NCI-H187 treated with DMSO at 0.1 percent for 48 hours (cell line): ENCODE data around the gene STAT3.
"Not testable (repeated sequence)": the region's sequence is repeated elsewhere in the genome, so short reads cannot be mapped to it uniquely, and the experiment has no call there.

ENCODE experiments used
- DNase-seq: peaks from one replicate; lab custom pipeline; 2025; lab: John Stamatoyannopoulos, UW

Gene STAT3

DNA sequence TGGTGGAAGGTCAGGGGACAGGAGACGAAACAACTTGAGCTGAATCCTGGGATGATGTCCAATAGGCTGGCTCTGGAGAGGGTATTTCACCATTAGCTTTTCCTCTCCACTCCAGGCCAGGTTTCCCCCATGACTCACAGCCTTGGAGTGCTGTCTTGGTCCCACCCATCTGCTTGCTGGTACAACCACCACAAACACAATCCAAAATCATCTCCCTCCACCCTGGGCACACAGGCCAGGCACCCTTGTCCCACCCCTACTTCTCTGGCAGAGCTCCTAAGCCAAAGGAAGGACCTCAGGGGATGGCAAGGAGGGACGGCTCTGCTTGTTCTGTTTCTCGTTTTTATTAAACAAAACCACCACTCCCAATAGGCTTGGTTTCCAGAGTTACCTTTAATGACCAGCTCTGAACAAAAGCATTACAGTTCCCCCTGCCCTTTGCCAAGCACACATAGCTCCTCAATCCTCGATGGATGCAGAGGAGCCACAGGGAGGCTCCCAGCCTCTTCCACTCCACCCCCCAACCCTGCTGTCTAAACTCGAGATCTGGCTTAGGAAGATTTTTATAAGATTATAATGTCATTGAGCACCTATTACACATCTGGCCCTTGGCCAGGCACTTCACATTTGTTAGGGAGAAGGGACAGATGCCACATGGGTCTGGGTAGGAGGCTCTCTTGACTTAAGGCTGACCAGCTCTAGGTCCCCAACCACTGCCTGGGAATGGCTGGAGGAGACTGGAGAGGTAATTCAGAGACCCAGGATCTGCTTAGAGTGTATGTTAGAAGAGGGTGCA lies 21.5 kb upstream of the STAT3 start:
- no peak for DNase-seq

DNA sequence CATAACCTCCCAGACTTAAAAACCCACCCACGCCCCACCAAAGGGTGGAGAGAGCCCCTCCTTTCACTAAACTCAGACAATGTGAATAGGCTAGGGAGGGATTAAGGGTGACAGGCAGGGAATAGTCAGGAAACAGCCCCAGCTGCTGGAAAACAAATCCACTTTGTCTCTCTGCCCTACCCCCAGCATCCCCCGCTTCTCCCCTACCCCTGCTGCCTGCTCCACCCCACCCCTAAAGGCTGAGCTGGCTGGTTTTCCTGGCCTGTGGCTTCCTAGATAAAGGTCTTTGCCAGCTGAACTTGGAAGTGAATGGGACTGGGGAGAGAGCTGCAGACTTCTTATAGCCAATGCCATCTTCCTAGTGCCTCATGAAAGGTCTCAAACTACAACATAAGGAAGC lies 19.8 kb upstream of the STAT3 start:
- DNase-seq, result no peak

DNA sequence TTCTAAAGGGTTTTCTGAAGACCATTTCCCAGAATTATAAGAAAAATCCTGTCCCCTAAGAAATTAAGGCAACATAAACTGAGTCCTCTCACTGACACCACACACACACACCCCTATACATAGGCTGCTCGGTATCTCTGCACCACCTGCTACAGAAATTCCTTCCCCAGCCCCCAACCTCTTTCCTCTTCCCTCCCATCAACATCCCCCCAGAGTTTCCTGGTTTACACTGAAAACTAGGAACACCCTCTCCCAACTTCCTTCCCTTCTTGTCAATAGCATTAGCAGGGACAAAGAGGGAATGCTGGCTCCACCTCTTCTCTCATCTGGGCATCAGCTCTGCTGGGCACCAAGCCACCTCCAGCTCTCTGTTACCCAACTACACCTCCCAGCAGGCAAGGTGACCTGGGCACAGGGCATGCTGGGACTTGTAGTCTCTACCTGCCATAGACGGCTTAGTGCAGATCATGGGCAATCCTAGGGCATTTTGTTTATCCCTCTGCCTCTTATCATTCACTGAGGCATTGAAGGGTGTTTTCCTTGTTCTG lies 19.1 kb upstream of the STAT3 start:
- DNase-seq, result no peak

DNA sequence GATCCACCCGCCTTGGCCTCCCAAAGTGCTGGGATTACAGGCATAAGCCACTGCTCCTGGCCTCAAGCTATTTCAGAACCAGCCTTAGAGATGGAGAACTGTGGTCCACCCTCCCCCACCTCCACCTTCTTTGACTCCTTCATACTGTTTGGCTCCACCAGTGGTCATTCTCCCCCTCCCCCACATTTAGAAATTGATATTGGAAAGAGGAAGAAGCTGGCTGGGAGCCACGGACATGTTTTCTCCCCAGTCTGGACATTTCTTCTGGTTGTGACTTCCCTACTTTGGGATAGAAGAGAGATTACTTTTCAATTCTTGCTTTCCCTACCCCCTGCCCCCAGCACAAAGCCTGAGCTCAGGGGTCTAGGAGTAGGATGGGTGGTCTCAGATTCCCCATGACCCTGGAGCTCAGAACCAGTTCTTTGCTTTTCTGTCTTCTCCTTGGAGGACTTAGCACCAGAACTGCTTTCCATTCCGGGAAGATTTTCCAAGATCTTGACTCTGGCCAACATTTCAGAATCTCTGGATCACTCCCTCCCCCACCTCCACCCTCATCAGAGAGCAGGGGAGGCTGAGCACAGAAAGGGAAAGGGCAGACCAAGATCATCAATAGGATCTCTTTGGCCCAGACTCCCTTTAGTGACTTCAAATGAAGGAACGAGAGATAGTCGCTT lies 18.5 kb upstream of the STAT3 start:
- no peak for DNase-seq

DNA sequence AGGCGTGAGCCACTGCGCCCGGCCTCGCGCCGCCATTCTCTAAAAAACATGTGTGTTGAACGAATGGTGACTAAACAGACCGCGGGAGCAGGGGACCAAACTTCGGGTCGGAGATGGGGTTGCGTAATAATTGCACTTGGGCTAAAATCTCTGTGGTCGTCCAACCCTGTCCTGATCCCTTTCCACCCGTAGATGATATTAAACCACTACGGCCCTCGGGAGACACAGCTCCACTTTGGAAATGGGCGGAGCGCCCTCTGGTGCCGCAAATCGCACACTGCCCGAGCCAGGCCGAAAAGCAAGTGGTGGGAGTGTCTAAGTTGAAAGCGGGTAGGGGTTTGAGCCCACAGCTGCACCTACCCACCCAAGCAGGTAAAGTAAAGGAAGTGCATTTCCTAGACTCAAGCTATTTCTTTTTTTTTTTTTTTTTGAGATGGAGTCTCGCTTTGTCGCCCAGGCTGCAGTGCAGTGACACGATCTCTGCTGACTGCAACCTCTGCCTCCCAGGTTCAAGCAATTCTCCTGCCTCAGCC lies 17.8 kb upstream of the STAT3 start:
- DNase-seq, result no peak

DNA sequence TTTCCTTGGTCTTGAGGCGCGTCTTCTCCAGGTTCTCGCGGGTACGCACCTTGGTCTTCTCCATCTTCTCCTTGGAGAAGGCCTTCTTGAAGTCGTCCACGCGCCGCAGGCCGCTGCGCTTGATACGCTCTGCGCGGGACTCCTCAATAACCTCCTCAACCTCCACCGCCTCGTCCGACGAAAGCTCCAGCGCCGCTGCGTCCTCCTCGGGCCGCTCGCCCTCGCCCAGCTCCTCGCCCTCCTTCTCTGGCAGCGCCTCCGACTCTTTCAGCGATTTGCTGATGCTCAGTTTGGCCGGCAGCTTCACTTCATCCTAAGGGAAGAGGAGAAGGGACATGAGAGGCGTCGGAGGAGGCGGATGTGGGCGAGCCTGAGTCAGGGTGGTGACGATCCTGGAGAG lies 16.8 kb upstream of the STAT3 start:
- no peak for DNase-seq

DNA sequence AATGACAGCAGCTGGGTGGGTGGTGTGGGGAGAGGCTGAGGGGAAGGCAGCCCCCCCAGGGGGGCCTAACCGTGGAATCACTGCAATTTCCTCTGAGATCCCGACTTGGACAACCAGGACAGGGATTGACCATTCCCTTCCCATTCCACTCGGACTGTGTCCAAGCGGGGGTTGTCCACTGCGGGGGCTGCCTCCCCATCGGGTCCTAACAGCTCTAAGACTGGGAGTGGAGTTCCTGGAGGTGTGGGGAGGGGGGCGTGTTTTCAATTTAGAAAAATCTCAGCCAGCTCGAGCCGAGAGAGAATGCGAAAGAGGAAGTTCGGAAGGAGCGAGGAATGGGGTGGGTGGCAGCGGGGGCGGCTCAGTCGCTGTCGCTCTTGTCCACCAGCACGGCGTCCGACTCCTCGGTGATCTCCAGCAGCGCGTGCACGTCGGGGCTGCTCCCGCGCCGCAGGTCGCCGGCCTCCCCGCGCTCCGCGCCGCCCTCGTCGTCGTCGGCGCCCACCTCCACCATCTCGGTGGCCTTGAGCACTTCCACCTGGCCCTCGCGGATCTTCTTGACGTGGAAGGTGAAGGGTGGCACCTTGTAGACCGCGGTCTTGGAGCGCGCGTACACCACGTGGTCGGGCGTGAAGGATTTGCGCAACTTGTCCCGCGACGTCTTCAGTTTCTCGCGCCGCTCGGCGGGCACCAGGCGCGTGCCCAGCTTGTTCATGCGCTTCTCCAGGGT lies 16.2 kb upstream of the STAT3 start:
- DNase-seq, result no peak

DNA sequence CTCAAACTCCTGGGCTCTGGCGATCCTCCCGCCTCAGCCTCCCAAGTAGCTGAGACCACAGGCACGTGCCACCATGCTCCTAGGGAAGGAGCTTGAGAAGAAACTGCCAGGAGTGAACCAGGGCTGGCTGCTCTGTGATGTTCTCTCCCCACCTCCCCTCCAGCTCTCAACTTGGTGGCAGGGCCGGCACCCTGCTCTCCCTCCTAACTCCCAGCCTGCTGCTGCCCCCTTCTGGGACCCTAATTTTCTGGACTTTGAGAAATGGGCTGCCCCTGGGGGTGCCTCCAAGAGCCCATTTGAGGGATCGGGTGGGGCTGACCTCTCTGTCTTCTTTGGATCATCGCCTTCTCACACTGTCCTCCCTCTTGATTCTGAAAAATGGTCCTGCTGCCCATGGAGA lies 14.9 kb upstream of the STAT3 start:
- no peak for DNase-seq

DNA sequence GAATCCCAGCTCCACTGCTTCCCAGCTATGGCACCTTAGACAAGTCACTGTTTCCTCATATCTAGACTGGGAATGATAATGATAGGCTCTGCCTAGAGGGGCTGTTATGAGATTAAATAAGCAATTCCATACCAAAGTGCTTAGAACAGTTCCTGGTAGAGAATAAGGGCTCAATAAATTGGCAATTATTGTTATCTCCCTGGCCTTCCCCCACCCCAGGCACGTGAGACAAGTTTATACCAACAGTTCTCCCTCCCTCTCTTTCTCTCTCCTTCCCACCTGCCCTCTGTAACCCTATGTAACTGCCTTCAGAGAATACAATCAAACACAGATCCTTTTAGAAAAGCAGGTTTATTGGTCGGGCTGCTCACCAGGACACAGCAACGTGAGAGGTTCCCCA lies 13.9 kb upstream of the STAT3 start:
- DNase-seq, result no peak

DNA sequence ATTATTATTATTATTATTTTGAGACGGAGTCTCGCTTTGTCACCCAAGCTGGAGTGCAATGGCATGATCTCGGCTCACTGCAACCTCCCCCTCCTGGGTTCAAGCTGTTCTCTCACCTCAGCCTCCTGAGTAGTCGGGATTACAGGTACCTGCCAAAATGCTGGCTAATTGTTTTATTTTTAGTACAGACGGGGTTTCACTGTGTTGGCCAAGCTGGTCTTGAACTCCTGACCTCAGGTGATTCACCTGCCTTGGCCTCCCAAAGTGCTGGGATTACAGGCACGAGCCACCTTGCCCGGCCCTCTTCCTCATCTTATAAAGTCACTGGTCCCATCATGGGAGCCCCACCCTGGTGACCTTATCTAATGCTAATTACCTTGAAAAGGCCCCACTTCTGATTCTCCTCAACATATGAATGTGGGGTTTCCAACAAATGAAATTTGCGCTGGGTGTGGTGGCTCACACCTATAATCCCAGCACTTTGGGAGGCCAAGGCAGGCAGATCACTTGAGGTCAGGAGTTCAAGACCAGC lies 12.7 kb upstream of the STAT3 start:
- not testable (repeated sequence) for DNase-seq

DNA sequence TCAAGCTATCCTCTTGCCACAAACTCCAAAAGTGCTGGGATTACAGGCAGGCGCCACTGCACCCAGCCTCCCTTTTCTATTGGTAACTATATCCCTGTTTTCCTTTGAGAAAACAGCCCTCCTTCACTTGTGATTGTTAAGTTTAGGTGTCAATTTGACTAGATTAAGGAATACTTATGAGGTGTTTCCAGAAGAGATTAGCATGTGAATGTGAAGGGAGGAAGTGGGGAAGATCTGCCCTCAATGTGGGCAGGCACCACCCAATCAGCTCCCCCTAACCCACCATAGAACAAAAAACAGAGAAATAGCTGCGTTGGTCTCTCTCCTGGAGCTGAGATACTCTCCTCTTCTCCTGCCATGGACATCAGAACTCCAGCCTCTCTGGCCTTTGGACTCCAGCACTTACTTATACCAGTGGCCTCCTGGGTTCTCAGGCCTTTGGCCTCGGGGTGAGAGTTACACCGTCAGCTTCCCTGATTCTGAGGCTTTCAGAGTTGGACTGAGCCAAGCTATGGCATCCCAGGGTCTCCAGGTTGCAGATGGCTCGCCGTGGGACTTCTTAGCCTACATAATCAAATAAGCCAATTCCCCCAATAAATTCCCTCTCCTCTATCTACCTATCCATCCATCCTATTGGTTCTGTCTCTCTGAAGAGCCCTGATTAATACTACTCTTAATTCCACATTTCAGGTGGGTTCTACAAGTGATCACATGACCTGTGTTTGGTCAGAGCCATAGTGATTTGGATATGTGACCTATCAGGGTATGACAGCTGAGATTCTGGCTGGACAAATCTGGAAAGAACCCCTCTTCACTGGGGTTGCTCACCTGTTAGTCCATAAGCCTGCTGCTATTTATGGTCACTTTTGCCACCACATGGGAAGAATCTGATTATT lies 12.0 kb upstream of the STAT3 start:
- DNase-seq, result no peak

DNA sequence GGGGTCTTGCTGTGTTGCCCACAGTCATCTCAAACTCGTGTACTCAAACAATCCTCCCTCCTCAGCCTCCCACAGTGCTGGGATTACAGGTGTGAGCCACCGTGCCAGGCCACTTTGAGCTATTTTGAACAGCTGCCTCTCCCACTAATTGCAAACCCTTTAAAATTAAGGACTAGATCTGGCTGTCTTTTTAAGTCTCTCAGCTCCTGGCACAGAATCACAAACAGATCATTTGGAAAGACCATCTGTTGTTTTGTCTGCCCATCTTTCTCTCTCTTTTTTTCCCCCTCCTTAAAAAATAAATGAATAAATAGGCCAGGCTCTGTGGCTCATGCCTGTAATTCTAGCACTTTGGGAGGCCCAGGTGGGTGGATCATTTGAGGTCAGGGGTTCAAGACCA lies 10.9 kb upstream of the STAT3 start:
- no peak for DNase-seq

DNA sequence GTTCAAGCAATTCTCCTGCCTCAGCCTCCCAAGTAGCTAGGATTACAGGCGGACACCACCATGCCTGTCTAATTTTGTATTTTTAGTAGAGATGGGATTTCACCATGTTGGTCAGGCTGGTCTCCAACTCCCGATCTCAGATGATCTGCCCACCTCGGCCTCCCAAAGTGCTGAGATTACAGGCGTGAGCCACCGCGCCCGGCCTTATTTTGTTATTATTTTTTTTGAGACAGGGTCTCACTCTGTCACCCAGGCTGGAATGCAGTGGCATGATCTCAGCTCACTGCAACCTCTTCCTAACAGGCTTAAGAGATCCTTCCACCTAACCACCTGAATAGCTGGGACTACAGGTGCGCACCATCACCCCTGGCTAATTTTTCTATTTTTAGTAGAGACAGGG lies 7.4 kb upstream of the STAT3 start:
- DNase-seq, result not testable (repeated sequence)

DNA sequence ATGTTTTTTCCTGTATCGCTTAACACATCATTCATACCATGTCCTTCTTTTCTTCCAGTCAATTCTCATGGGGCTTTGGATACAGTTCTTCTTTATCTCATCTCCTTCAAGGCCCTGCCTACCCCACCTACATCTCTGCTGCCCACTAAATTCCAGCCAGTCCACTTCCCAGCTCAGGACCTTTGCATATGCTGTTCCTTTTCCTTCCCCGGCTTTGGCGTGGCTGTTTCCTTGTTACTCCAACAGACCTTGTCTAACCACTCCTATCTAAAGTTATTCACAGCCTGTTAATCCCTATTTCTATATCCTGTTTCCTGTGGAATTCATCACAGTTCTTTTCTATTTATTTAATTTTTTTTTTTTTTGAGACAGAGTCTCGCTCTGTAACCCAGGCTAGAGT lies 6.6 kb upstream of the STAT3 start:
- DNase-seq, result no peak

DNA sequence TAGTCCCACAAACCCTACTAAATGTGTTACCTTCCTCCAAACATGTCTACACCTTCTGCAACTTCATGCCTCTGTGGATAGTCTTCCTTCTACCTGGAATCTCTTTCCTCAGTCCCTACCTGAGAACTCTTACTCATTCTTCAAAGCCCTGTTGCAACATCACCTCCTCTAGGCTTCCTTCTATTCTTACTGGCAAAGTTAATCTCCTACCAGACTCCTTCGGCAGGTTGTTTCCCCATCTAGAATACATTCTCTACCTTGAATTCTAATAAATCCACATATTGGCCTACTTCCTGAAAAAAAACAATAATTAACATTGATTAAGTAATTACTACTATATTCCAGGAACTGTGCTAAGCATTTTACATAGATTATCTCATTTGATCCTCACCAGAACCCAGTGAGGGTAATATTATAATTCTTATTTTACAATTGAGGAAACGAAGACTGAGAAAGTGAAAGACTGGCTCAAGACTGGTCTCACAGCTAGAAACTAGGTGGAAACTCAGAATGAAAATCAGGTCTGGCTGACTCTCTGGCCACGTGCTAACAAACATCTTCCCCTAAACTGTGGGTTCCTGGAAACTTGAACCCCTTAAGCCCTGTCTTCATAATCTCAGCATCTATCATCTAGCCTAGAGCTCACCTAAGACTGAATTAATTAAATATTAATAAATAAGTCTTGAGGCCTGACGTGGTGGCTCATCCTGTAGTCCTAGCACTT lies 4.6 kb upstream of the STAT3 start:
- DNase-seq, result no peak

DNA sequence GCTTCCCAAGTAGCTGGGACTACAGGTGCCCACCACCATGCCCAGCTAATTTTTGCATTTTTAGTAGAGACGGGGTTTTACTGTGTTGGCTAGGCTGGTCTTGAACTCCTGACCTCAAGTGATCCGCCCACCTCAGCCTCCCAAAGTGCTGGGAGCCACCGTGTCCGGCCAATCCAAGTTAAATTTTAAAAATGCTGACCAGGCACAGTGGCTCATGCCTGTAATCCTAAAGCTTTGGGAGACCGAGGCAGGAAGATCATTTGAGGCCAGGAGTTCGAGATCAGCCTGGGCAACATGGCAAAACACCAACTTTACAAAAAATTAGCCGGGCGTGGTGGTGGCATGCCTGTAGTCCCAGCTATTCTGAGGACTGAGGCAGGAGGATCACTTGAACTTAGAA lies 3.2 kb upstream of the STAT3 start:
- not testable (repeated sequence) for DNase-seq

DNA sequence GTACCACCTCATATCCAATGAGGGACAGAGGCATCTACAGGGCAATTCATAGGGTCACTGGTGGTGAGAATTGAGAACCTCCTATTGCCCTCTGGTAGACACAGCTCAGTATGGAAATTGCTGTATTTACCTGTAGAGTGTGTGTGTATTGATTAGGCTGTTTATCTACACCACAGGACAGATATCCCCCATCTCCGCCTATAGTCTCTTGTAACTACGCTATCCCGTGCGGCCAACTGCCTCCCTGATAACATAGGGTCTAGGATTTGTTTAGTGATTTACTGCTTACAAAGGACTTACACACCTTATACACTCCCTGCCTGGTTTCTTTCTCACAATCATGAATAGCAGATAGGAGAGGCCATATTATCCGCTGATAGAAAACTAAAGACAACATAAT lies 1.7 kb upstream of the STAT3 start:
- no peak for DNase-seq

DNA sequence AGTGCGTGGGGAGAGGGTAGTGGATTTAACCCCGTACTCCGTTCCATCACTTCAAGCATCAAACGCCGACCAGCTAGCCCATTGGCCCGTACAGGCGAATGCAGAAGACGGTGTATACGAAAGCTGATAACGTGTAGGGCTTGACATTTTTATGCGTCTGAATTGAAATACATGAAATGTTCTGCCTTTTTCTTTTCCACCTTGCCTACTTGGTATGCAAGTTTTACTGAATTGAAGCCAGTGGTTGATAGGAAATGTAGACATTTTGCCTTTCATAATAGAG lies 834 bp upstream of the STAT3 start:
- DNase-seq, result no peak

DNA sequence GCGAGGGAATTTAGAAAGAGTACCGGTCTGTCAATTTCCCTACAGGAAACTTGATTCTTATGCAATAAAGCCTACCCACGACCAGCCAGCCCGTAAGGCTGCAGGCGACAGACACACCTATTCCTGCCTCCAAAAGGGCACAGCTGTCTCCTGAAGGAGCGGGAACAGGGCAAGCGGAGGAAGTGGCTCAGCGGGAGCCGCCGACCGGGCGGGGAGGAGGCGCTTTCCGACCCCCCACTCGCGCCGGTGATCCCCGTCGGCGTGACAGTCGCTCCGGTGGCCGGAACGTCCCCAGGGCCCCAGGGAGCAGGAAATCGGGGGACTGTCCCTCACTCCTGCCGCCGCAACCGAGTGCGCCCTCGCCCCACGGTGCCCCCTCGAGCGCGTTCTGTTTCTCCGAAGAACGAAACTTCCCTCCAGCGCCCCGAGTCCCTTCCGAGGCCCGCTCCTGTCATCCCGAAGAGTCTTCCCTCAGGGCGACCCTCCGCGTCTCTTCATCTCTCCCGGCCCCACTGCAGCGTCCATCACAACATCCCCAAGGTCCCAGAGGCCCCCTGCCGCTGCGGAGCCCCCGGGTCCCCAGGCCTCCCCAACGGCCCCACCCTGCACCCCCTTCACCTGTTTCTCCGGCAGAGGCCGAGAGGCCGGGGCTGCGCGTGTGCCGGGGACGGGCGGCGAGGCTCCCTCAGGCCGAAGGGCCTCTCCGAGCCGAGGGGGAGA lies 421 bp downstream of the STAT3 start:
- no peak for DNase-seq
